Dendritic cell treated with granulocyte-macrophage colony-stimulating factor and Interleukin-4, amounts not matched to agents 40 ng/mL and 50 ng/mL, for 4 days (primary cell): ENCODE measurements around the gene ARFRP1.
"Not testable (repeated sequence)": the region's sequence is repeated elsewhere in the genome, so short reads cannot be mapped to it uniquely, and the experiment has no call there.

ENCODE experiments used
- H3K27ac Mint-ChIP-seq: one replicate; pipeline ENCODE4 v1.8.0; 2022; ENCODE audit warnings: mild to moderate bottlenecking, mixed read lengths
- H3K27me3 Mint-ChIP-seq: one replicate; pipeline ENCODE4 v1.8.0; 2022; ENCODE audit warnings: mild to moderate bottlenecking, mixed read lengths
- H3K36me3 Mint-ChIP-seq: one replicate; pipeline ENCODE4 v1.8.0; 2022; ENCODE audit warnings: low read depth, mixed read lengths
- H3K4me1 Mint-ChIP-seq: one replicate; pipeline ENCODE4 v1.8.0; 2022; ENCODE audit warnings: low read depth, mixed read lengths
- H3K4me3 Mint-ChIP-seq: one replicate; pipeline ENCODE4 v1.8.0; 2022; ENCODE audit warnings: mild to moderate bottlenecking, moderate library complexity, mixed read lengths
- H3K9me3 Mint-ChIP-seq: one replicate; pipeline ENCODE4 v1.8.0; 2022; ENCODE audit warnings: mixed read lengths
- intact Hi-C: fragments of 100-400 bp; cut with micrococcal nuclease; formaldehyde crosslinking; loops from one replicate; pipeline ENCODE4 v1.15.0; 2022

Gene ARFRP1

DNA sequence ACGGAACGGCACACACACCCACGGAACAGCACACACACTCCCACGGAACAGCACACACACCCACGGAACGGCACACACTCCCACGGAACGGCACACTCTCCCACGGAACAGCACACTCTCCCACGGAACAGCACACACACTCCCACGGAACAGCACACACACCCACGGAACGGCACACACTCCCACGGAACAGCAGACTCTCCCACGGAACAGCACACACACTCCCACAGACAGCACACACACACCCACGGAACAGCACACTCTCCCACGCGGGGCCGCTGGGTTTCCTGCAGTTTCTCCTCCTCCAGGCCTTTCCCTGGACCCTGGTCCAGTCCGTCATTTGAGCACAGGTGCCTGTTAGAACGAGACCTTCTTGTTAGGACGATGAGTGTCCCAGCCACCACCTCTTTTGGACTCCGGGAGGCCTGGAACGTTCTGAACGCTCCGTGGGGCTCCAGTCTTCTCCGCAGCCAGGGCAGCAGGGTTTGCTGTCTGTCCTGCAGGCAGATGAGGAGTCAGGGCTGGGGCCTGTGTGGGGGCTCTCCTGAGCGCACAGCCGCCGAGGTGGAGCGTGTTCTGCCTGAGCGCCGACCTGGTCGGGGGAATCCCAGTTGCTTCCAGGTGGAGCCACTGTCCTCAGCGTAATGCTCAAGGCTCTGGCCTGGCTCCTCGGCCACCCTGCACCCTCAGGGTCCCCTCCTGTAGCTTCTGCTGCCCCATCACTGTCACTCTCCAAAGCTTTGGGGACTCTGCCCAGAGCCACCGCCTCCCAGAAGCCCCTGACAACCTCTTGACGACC lies 28.9 kb downstream of the ARFRP1 start:
- Mint-ChIP-seq H3K36me3 (peaks cover 97% of the 10 kb centered on the region), H3K4me3 (no peak overlapping the region), H3K27me3 (no peaks in the 10 kb centered on the region), H3K4me1 (peaks cover 18% of the 10 kb centered on the region), H3K9me3 (no peaks in the 10 kb centered on the region), H3K27ac (peak overlapping the region; percentile 12)
- intact Hi-C loops = no loop called here

DNA sequence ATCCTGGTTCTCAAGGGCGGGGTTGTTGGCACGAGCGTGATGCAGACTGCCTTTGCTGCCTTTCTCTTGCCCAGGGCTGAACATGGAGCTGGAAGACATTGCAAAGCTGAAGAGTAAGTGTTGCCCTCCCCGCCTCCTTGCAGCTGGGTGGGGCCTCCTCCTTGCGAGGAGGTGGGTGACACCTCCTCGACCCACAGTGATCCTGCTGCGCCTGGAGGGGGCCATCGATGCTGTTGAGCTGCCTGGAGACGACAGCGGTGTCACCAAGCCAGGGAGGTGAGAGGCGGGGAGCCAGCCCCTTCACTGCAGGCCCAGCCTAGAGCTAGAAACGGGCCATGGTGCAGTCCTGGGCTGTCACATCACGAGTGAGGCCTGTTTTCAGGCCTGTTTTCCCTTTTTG lies 29.7 kb downstream of the ARFRP1 start:
- Mint-ChIP-seq H3K9me3 (no peaks in the 10 kb centered on the region), H3K36me3 (peaks cover 99% of the 10 kb centered on the region), H3K4me1 (peaks cover 10% of the 10 kb centered on the region), H3K27ac (no peak overlapping the region), H3K4me3 (no peak overlapping the region), H3K27me3 (no peaks in the 10 kb centered on the region)
- intact Hi-C loops = no loop called here

DNA sequence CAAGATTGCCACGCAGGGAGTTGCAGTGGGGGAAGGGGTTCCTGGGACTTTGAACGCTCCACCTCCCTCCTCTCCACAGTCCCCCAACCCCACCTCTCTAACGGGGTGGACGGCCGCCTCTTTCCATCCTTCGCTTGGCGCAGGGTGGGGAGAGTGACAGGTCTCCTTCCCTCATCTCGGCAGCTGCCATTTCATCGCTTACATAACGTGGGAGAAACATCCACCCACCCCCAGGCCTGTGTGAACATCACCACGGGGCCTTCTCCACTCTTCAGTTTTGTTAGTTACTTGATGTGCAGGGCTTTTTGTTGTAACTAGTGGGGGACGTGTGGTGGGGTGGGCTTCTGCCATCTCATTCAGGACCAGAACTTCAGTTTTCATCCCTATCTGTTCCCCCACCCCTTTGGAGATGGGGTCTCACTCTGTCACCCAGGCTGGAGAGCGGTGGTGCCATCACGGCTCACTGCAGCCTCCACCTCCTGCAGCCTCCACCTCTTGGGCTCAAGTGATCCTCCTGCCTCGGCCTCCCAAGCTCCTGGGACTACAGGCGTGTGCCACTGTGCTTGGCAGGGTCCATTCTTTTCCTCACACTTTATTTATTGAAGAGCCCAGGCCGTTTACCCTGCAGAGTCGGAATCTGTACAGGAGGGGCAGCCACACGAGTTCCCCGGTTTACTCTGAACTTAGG lies 32.0 kb downstream of the ARFRP1 start:
- intact Hi-C loops = no loop called here
- H3K27me3 Mint-ChIP-seq = no peaks in the 10 kb centered on the region
- peak overlapping the region; percentile 17 for H3K27ac Mint-ChIP-seq
- H3K9me3 Mint-ChIP-seq = no peaks in the 10 kb centered on the region
- no peaks in the 10 kb centered on the region for H3K4me1 Mint-ChIP-seq
- peaks cover 100% of the 10 kb centered on the region for H3K36me3 Mint-ChIP-seq
- H3K4me3 Mint-ChIP-seq = no peak overlapping the region

DNA sequence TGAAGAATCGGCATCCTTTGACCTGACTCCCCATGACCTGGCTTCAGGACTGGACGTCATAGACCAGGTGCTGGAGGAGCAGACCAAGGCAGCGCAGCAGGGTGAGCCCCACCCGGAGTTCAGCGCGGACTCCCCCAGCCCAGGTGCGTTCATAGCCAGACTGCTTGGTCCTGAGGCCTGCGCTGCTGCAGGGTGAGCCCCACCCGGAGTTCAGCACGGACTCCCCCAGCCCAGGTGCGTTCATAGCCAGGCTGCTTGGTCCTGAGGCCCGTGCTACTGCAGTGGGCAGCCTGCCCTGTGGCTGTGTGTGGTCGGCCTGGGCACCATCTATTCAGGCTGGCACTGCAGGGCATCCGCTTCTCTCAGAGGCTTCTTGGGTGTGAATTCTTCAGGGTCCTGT lies 33.8 kb downstream of the ARFRP1 start:
- no peak overlapping the region for H3K4me3 Mint-ChIP-seq
- intact Hi-C loops = no loop called here
- peaks cover 95% of the 10 kb centered on the region for H3K36me3 Mint-ChIP-seq
- no peaks in the 10 kb centered on the region for H3K9me3 Mint-ChIP-seq
- H3K4me1 Mint-ChIP-seq = no peaks in the 10 kb centered on the region
- H3K27me3 Mint-ChIP-seq = no peaks in the 10 kb centered on the region
- no peak overlapping the region for H3K27ac Mint-ChIP-seq

DNA sequence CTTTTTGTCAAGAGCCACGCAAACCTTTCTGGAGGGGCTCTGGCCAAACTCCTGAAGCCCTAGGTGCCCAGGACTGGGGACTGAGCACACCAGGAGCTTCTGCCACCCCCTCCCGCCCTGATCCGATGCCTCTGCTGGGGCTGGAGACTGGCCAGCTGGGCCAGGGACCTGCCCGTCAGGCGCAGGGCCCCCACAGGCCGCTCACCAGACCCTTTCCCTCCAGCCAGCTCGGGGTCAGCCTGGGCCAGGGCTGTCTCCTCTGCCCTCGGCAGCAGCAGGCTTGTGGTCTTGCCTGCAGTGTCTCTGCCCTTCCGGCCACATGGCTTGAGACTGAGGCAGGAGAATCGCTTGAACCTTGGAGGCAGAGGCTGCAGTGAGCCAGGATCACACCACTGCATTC lies 35.1 kb downstream of the ARFRP1 start:
- Mint-ChIP-seq H3K9me3 (no peaks in the 10 kb centered on the region), H3K36me3 (peaks cover 95% of the 10 kb centered on the region), H3K4me1 (no peaks in the 10 kb centered on the region), H3K27ac (no peak overlapping the region), H3K27me3 (no peaks in the 10 kb centered on the region), H3K4me3 (no peak overlapping the region)
- intact Hi-C loops = no loop called here

DNA sequence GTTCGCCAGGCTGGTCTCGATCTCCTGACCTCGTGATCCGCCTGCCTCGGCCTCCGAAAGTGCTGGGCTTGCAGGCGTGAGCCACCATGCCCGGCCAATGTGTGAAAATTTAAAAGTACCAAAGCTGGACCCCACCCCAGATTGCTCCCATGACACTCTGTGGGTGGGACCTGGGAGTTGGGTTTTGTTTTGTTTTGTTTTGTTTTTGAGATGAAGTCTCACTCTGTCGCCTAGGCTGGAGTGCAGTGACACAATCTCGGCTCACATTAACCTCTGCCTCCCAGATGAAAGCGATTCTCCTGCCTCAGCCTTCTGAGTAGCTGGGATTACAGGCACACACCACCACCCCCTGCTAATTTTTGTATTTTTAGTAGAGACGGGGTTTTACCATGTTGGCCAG lies 36.1 kb downstream of the ARFRP1 start:
- H3K4me3 Mint-ChIP-seq, H3K27me3 Mint-ChIP-seq, H3K27ac Mint-ChIP-seq, H3K4me1 Mint-ChIP-seq, H3K9me3 Mint-ChIP-seq, intact Hi-C loops: not testable (repeated sequence)
- peaks cover 95% of the 10 kb centered on the region for H3K36me3 Mint-ChIP-seq

DNA sequence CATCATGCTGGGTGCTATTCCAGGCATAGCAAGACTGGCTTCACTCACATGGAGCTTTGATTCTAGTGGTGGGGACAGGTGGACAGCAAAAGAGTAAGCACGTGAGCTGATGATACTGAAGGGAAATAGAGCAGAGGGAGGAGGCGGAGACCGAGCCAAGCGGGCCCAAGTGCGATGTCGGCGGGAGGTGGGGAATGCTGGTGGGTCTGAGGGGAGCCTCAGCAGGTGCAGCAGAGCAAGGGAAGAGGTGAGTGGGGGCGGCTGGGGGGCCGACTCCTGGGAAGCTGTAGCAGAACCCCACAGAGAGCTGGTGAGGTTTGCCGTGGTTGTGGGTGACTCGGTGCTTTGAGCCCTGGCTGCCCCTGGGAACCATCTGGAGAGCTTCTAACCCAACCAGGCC lies 39.4 kb downstream of the ARFRP1 start:
- Mint-ChIP-seq H3K36me3 (peaks cover 95% of the 10 kb centered on the region), H3K9me3 (no peaks in the 10 kb centered on the region), H3K4me3 (no peak overlapping the region), H3K27me3 (no peaks in the 10 kb centered on the region), H3K4me1 (no peaks in the 10 kb centered on the region), H3K27ac (no peak overlapping the region)
- intact Hi-C loops = no loop called here

DNA sequence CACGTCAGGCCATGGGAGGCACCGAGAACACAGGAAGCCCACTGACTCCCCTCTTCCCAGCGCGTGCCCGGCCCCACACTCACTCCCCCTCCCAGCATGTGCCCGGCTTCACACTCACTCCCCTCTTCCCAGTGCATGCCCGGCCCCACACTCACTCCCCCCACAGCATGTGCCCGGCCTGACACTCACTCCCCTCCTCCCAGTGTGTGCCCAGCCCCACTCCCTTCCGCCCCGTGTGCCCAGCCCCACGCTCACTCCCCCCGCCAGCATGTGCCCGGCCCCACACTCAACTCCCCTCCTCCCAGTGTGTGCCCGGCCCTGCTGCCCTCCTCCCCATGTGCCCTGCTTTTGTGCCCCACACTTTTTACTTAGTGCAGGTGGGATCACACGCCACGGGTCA lies 39.9 kb downstream of the ARFRP1 start:
- H3K27ac Mint-ChIP-seq = no peak overlapping the region
- H3K36me3 Mint-ChIP-seq = peaks cover 95% of the 10 kb centered on the region
- no peaks in the 10 kb centered on the region for H3K27me3 Mint-ChIP-seq
- no peak overlapping the region for H3K4me3 Mint-ChIP-seq
- intact Hi-C loops = no loop called here
- H3K9me3 Mint-ChIP-seq = no peaks in the 10 kb centered on the region
- no peaks in the 10 kb centered on the region for H3K4me1 Mint-ChIP-seq

DNA sequence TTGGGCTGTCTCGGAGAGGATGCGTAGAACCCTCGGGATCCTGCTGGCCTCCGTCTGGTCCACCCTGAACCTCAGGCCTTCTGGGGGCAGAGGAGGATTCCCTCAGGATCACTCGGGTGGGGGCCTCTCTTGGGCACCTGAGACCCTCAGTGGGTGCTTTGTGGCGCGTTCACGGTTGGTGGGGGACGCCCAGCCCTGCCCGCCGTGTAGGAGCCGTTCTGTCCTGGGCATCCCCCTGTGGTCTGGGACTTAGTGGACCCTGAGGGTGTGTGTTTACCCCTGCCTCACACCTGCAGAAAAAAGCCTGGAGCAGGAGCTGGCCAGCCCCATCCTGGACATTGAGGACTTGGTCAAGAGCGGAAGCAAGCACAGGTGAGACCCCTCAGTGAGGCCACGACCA lies 42.1 kb downstream of the ARFRP1 start:
- H3K36me3 Mint-ChIP-seq = peaks cover 95% of the 10 kb centered on the region
- H3K9me3 Mint-ChIP-seq = no peaks in the 10 kb centered on the region
- H3K4me3 Mint-ChIP-seq = no peak overlapping the region
- H3K27ac Mint-ChIP-seq = no peak overlapping the region
- peaks cover 12% of the 10 kb centered on the region for H3K4me1 Mint-ChIP-seq
- intact Hi-C loops = no loop called here
- H3K27me3 Mint-ChIP-seq = no peaks in the 10 kb centered on the region

DNA sequence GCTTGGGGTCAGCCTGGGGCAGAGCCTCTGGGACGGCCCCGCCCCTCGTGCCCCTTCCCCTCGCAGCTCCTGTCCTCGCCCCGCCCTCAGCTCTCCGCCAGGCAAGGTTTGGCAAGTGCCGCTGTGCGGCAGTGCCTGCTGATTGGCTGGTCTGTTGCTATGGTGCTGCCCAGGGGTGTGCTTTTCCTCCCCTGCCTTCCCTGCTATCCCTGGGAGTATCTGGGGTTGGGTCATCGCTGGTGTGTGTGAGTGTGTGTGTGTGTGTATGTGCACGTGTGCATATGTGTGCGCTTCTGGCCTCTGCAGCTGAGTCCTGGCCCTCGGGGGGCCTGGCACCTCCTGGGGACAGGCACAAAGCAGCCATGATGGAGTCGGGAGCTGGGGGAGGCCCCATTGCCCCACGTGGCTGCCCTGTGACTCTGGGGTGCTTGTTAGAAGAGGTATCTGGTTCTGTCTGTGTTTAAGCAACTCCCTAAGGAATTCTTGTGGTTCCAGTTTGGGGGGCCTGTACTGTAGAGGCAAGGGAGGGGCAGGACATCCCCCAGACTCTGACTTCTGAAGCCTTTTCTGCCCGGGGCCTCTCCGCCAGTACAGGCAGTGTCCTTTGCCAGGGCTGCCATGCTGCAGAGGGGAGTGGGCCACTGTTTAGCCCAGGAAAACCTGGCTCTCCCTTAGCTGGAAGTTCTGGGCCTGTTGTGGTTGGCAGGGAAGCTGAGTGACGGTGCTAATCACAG lies 42.7 kb downstream of the ARFRP1 start:
- Mint-ChIP-seq H3K27me3 (no peaks in the 10 kb centered on the region), H3K4me1 (peaks cover 19% of the 10 kb centered on the region), H3K36me3 (peaks cover 95% of the 10 kb centered on the region), H3K27ac (no peak overlapping the region), H3K9me3 (no peaks in the 10 kb centered on the region), H3K4me3 (no peak overlapping the region)
- intact Hi-C loops = no loop called here

DNA sequence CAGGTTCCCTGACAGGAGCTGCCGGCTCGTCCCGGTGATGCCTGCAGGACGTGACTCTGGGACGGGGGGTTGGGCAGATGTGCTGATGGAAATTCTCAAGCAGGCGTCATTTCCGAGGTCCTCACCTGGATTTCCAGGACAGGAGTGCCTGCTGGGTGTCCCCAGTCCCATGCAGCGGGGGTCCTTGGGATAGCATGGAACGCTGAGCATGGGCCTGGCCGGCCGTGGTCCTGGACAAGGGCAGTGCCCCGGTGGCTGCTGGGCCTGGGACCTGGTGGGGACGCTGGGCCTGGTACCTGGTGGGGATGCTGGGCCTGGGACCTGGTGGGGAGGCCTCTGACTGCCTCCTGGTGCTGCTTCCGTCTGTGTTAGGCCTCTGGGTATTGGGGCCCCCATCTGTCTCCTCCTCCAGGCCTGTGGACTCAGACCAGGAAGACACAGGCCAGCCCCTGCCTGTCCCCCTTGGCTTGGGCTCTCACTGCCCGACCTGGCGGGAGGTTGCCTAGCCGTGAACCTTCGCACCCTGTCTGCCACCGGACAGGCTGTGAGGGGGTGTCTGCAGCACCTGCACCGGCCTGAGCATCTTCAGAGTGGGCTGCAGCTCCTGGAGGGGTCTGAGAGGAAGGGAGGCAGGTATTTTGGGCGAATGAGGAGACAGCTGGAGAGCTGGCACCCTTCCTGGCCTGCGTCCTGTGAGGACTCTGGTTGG lies 43.5 kb downstream of the ARFRP1 start:
- intact Hi-C loops = no loop called here
- Mint-ChIP-seq H3K4me1 (peaks cover 26% of the 10 kb centered on the region), H3K4me3 (no peak overlapping the region), H3K27me3 (no peaks in the 10 kb centered on the region), H3K9me3 (no peaks in the 10 kb centered on the region), H3K36me3 (peaks cover 100% of the 10 kb centered on the region), H3K27ac (no peak overlapping the region)

DNA sequence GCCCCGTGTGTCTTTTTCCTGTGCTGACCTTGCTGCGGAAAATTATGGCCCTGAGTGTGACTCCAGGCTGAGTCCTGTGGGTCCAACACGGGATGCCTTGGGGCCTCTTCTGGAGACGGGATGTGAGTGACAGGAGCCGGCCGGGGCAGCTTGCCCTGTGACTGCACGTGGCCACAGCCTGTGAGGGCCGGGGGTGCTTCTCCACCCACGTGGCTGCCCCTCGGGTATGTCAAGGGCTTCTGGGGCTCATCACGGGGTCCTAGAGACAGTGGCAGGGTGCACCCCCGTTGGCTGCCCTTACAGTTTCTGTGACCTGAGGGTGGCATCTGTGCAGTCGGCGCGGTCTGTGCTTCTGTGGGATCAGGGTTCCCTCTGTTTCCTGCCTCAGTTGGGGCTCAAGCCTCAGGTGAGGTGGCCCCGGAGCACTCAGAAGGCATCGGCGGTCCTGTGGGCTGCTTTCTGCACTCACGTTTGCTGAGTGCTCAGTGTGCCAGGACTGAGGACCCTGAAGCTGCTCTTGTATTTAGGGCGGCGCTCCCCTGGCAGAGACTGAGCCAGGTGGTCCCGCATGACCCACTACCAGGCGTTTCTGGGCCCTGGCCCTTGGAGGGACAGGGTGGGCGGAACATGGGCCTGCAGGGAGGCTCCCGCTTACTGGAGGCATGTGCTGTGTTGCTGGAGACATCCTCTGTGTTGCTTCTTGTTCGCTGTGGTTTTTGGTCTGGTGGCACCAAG lies 44.3 kb downstream of the ARFRP1 start:
- peaks cover 100% of the 10 kb centered on the region for H3K36me3 Mint-ChIP-seq

DNA sequence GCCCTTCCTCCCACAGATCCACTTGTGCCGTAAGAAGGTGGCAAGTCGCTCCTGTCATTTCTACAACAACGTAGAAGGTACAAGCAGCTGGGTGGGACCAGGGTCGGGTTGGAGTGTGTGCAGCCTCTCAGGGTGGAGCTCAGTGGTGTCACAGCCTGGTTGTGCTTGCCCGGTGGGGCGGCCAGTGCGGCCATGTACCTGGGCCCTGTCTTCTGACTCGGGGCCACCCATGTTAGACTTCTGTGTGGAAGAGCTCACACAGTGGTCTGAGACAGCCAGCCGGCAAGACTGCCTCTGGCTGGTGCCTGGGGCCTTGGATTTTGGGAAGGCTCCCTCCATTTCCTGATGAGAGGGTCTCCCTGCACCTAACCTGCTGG lies 45.0 kb downstream of the ARFRP1 start:
- H3K27me3 Mint-ChIP-seq = no peaks in the 10 kb centered on the region
- peaks cover 34% of the 10 kb centered on the region for H3K4me1 Mint-ChIP-seq
- H3K9me3 Mint-ChIP-seq = no peaks in the 10 kb centered on the region
- H3K4me3 Mint-ChIP-seq = no peak overlapping the region
- peak overlapping the region; percentile 51 for H3K27ac Mint-ChIP-seq
- intact Hi-C loops = no loop called here
- peaks cover 100% of the 10 kb centered on the region for H3K36me3 Mint-ChIP-seq

More for the DNA sequence above, 44.3 kb downstream of the ARFRP1 start:
- H3K4me3 Mint-ChIP-seq = no peak overlapping the region
- no peaks in the 10 kb centered on the region for H3K27me3 Mint-ChIP-seq
- no peaks in the 10 kb centered on the region for H3K9me3 Mint-ChIP-seq
- H3K4me1 Mint-ChIP-seq = peaks cover 31% of the 10 kb centered on the region
- intact Hi-C loops = no loop called here
- no peak overlapping the region for H3K27ac Mint-ChIP-seq
